A673 (cell line): Measurements from ENCODE around the gene GRID2. TPM values are rescaled to one million over a fixed set of nuclear protein-coding genes. Genes with fewer than 3 reads are reported as not detected.
A peak's percentile ranks its signal among the peaks of the same experiment; 100 is the strongest.

Experiments
- BruUV-seq: library from RNA; stranded (reverse); fragments of 400-500 nt; replicated peaks from 2 replicates; lab custom pipeline; 2021; lab: Mats Ljungman, UMichigan
- CTCF ChIA-PET: fragments of 300-600 bp; sonication (Branson Sonifier 250); formaldehyde crosslinking; loops from one replicate; lab custom pipeline; 2022; ENCODE audit warnings: antibody characterized with exemption; lab: Charles Lee
- POLR2A ChIA-PET: fragments of 300-600 bp; sonication (Branson Sonifier 250); formaldehyde crosslinking; loops from one replicate; lab custom pipeline; 2022; ENCODE audit warnings: antibody characterized with exemption; ENCODE audit not compliant: low non-redundant PET; lab: Charles Lee
- DNase-seq: peaks from one replicate; pipeline ENCODE4 v3.0.0-alpha.2; 2015; ENCODE audit warnings: low spot score
- H3K27ac ChIP-seq: fragments of 200-600 bp; sonication (generic); 2 replicates; pipeline ENCODE4 v1.5.1; 2016; ENCODE audit warnings: mixed run types, low read depth, mild to moderate bottlenecking, mixed read lengths, antibody characterized with exemption, low read length; ENCODE audit not compliant: poor library complexity, severe bottlenecking
- H3K27me3 ChIP-seq: fragments of 200-600 bp; sonication (generic); replicated peaks from 2 replicates; pipeline ENCODE4 v1.6.1; 2017; ENCODE audit warnings: mixed run types, low read depth, mild to moderate bottlenecking, mixed read lengths, antibody characterized with exemption, low read length; ENCODE audit not compliant: insufficient read depth, poor library complexity
- H3K36me3 ChIP-seq: fragments of 200-600 bp; sonication (generic); 2 replicates; pipeline ENCODE4 v1.6.1; 2016; ENCODE audit warnings: mixed run types, mild to moderate bottlenecking, mixed read lengths, antibody characterized with exemption, low read length; ENCODE audit not compliant: insufficient read depth, poor library complexity, severe bottlenecking
- H3K4me1 ChIP-seq: fragments of 200-600 bp; sonication (generic); 2 replicates; pipeline ENCODE4 v1.6.1; 2017; ENCODE audit warnings: mixed run types, mild to moderate bottlenecking, mixed read lengths, antibody characterized with exemption, low read length; ENCODE audit not compliant: insufficient read depth, poor library complexity, severe bottlenecking
- H3K4me3 ChIP-seq: fragments of 200-600 bp; sonication (generic); 2 replicates; pipeline ENCODE4 v1.5.1; 2016; ENCODE audit warnings: low read depth, mixed run types, mild to moderate bottlenecking, mixed read lengths, low read length; ENCODE audit not compliant: poor library complexity, severe bottlenecking
- H3K9me3 ChIP-seq: fragments of 200-600 bp; sonication (generic); 2 replicates; pipeline ENCODE4 v1.6.1; 2016; ENCODE audit warnings: mixed run types, low read depth, mild to moderate bottlenecking, mixed read lengths, antibody characterized with exemption, low read length; ENCODE audit not compliant: poor library complexity, severe bottlenecking
- CTCF ChIP-seq: fragments of 300-800, 200-600 bp; sonication (generic); conservative IDR thresholded peaks from 2 replicates; pipeline ENCODE4 v1.5.1; 2017; ENCODE audit warnings: low read depth, mild to moderate bottlenecking, antibody characterized with exemption, low read length, moderate library complexity, mixed read lengths
- EZH2 ChIP-seq: fragments of 200-600 bp; sonication (generic); IDR thresholded peaks from 2 replicates; pipeline ENCODE4 v1.6.1; 2017; ENCODE audit warnings: borderline replicate concordance, low read depth, mild to moderate bottlenecking, mixed read lengths, antibody characterized with exemption, low read length; ENCODE audit not compliant: poor library complexity, severe bottlenecking
- intact Hi-C: fragments of 100-400 bp; cut with micrococcal nuclease; formaldehyde crosslinking; loops from one replicate; pipeline ENCODE4 v1.10.0; 2022; ENCODE audit not compliant: unreplicated experiment
- total RNA-seq: library from RNA; stranded (reverse); gene quantifications from 2 replicates; pipeline ENCODE4 v1.2.3, GENCODE V29; 2021

Gene GRID2
- total RNA-seq, 1 experiment from 2014 or later = not detected

- Histone ChIP-seq H3K4me3 (no peak overlapping the region), H3K27ac (no peak overlapping the region), H3K9me3 (no peaks in the 10 kb centered on the region), H3K36me3 (no peaks in the 10 kb centered on the region), H3K4me1 (no peaks in the 10 kb centered on the region), H3K27me3 (no peaks in the 10 kb centered on the region)
- no peak for DNase-seq
- TF ChIP-seq EZH2 = no peak
- no peak for TF ChIP-seq CTCF
- intact Hi-C loops = no loop called here
- ChIA-PET CTCF (no interaction called here), POLR2A (no interaction called here)
- BruUV-seq = no TSS peak
These were observed 1157.8 kb downstream of the GRID2 start for GRCh38 chr4:93461541-93461940.

GRCh38 chr4:93466446-93466845 lies 1162.7 kb downstream of the GRID2 start:
- Histone ChIP-seq H3K4me1 (peaks cover 5% of the 10 kb centered on the region), H3K4me3 (no peak overlapping the region), H3K36me3 (no peaks in the 10 kb centered on the region), H3K27ac (no peak overlapping the region), H3K9me3 (no peaks in the 10 kb centered on the region), H3K27me3 (no peaks in the 10 kb centered on the region)
- no TSS peak for BruUV-seq
- TF ChIP-seq EZH2 (no peak), CTCF (no peak)
- no peak for DNase-seq
- POLR2A ChIA-PET = no interaction called here
- intact Hi-C loops = no loop called here
- CTCF ChIA-PET = no interaction called here

GRCh38 chr4:93467484-93468155 lies 1163.9 kb downstream of the GRID2 start:
- H3K27ac ChIP-seq = no peak overlapping the region
- no TSS peak for BruUV-seq
- ChIA-PET CTCF (no interaction called here), POLR2A (no interaction called here)
- H3K9me3 ChIP-seq = no peaks in the 10 kb centered on the region
- H3K36me3 ChIP-seq = no peaks in the 10 kb centered on the region
- H3K4me1 ChIP-seq = peaks cover 5% of the 10 kb centered on the region
- DNase-seq = peak; percentile 17
- TF ChIP-seq CTCF = no peak
- no peak for TF ChIP-seq EZH2
- intact Hi-C loops = no loop called here
- no peaks in the 10 kb centered on the region for H3K27me3 ChIP-seq
- H3K4me3 ChIP-seq = no peak overlapping the region
